Activated CD4-positive, alpha-beta T cell treated with anti-CD3 and anti-CD28 coated beads, Interleukin-2, amount 50 U/mL, for 24 hours (primary cell): ENCODE measurements around the gene NEO1.

ENCODE experiments used
- DNase-seq, 2 donors: peaks; one replicate each; pipeline ENCODE4 v3.0.0-alpha.2; 2020; ENCODE audit warnings: low read depth in 1 of 2, low spot score in 1 of 2

The NEO1 gene

GRCh38 chr15:73247331-73247730 is 195.1 kb downstream of the NEO1 start:
- DNase-seq = no peak

- no peak for DNase-seq
Observed at GRCh38 chr15:73249499-73249898, 197.2 kb downstream of the NEO1 start.

DNA sequence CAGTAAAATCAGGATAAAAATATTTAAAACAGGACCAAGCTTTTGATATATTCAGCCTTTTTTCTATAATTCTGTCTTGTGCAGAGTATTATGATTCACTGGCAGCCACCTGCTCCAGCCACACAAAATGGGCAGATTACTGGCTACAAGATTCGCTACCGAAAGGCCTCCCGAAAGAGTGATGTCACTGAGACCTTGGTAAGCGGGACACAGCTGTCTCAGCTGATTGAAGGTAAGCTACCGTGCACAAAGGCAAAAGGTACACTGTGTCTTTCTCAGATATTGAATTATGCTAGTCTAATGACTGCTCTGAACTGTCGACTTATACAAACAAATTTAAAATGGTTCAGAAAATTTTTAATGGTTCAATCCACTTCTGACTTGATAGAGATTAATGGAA is 202.3 kb downstream of the NEO1 start:
- DNase-seq = no peak

- no peak for DNase-seq
Observed at GRCh38 chr15:73258271-73259108, 206.2 kb downstream of the NEO1 start.

DNA sequence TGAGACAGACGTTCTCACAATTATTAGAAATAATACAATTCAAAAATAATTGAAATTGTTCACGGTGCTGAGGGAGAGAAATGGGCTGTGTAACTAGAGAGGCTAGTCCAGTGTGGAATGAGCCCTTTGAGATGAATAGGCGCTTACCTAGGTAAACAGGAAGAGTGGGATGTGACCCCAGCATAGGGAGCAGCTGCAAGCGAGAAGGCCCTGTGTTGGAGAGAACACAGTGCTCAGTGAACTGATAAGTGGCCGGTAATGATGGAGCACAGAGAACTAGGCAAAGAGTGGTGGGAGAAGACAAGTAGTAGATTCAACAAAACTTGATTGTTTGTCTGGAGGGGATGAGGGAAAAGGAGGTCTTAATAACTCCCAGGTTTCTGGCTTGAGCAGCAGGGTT is 212.6 kb downstream of the NEO1 start:
- no peak for DNase-seq

GRCh38 chr15:73265536-73266153 is 213.4 kb downstream of the NEO1 start:
- peak in 1 of 2 donors; percentile 37 for DNase-seq

- DNase-seq = no peak
Observed at GRCh38 chr15:73268457-73268856, 216.2 kb downstream of the NEO1 start.

- DNase-seq = no peak
Observed at GRCh38 chr15:73270366-73271097, 218.3 kb downstream of the NEO1 start.

DNA sequence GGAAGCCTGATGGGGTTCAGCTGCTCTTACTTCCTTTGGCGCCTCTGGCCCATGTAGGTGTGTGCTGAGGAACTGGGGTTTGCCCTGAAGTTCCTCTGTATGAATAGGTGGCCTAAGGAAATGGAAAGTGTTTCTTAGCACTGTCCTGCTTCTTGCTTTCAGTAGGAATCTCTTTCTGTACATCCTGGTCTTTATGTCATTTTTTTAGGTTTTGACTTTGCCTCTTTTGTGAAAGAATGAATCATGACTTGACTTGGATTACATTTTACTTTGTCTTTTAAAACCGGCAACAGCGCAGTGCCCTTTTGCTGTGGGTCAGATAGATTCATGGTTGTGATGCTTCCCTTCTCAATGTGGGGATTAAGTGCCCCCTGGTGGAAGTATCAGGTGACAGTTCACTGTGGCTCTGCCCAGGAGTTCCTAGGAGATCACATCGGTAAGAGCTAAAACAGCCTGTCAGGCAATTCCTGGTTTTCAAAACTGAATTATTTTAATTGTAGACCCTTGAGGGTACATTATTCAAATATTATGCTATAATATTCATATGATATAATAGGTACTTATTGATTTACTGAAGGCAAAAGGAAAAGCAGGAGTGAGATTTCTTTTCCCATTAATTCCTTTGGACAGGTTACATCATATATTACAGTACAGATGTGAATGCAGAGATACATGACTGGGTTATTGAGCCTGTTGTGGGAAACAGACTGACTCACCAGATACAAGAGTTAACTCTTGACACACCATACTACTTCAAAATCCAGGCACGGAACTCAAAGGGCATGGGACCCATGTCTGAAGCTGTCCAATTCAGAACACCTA is 221.1 kb downstream of the NEO1 start:
- DNase-seq = peak in 1 of 2 donors; percentile 37

GRCh38 chr15:73275862-73276261 is 223.6 kb downstream of the NEO1 start:
- DNase-seq = no peak

- DNase-seq = no peak
Observed at GRCh38 chr15:73282567-73283365, 230.5 kb downstream of the NEO1 start.

DNA sequence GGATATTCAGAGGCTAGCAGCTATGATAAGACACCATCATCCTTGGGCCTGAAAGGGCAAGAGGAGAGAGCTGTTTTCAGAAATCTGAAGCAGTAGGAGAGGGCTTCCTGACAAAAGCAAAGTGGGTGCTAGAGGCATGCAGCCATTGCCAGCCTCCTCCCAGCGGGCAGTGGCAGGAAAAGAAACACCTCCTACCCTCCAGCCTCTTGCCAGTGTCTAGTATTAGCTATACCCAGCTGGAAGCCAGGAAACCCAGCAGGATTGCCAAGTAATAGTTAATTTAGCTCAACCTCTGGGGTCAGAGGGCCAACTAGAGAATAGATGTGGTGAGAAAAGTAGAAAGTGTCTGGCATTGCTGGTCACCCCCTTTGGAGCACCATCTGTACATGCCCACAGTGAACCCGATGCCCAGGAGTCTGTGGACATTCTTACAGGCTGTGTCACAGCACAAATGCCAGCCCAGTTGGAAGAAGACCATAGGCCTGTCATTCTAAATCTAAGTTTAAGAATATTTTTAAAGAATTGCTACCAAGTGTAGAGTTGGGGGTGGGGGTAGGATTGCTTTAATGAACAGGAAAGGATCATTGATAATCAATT is 231.2 kb downstream of the NEO1 start:
- DNase-seq = no peak

DNA sequence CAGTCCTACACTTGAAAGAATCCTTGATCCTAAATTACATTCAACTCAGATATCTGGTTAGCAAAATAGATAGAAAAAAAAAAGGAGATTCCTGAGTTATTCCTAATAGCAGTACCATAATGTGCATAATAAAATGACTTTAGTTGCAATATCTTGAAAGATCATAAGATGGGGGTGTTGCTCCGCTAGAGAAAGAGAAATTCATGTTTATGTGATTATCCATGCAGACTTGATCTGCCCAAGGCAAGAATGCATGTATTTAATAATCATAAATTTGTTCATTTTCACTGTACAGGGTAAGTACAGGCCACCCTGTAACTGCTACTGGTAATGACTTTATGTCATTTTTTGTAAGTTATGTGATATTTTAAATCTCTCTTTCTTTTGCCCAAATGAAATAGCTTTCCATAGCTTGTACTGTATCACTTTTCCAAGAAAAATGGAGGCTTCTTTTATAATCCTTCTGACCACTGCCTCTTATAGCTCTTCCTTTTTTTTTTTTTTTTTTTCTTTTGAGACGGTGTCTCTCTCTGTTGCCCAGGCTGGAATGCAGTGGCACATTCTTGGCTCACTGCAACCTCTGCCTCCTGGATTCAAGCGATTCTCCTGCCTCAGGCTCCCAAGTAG is 231.9 kb downstream of the NEO1 start:
- no peak for DNase-seq

GRCh38 chr15:73286311-73286710 is 234.0 kb downstream of the NEO1 start:
- no peak for DNase-seq

DNA sequence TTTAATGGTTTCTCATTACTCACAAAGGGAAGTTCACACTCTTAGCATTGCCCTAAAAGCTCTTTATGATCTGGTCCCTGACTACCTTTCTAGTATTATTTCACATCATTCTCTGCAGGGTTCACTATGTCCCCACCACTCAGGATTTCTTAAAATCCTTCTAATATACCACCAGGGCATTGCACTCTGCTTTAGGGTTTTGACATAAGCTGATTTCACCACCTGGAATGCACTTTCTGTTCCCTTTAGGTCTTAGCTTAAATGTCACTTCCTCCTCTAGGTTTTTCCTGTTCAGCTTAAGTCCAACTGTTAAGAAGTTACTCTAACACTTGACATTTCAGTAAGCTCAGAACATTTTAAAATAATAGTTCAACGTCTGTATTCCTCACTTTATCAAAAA is 234.8 kb downstream of the NEO1 start:
- no peak for DNase-seq

GRCh38 chr15:73291441-73291840 is 239.2 kb downstream of the NEO1 start:
- DNase-seq = no peak

DNA sequence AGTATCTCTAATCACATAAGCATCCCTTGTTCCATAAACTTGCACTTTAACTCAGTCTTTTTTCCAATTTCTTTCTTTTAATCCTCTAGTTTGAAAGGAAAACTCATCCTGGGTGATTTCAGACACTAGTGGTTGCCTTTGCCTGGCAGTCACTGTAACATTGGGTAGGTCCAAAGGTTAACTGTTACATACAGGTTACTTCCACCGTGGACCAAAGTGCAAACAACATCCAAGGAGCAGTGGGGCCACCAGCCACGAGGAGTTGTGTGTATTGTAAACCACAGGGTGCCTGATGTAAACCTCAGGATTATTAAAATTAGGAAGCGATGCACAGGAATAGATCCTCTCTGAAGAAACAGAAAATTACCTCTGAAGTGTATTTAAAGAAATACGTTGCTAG is 241.5 kb downstream of the NEO1 start:
- DNase-seq = no peak

- DNase-seq = no peak
Observed at GRCh38 chr15:73295630-73296286, 243.5 kb downstream of the NEO1 start.
